PC-3 (cell line): ENCODE measurements around the gene TCERG1.

Experiments used
- EZH2 ChIP-seq: fragments of 300-600 bp; sonication (generic); IDR thresholded peaks from one replicate; pipeline ENCODE4 v1.6.1; 2017; ENCODE audit warnings: antibody characterized with exemption, mild to moderate bottlenecking, low read length; ENCODE audit not compliant: unreplicated experiment
- EZH2phosphoT487 ChIP-seq: fragments of 300-600 bp; sonication (generic); IDR thresholded peaks from 2 replicates; pipeline ENCODE4 v1.6.1; 2018; ENCODE audit warnings: mild to moderate bottlenecking, antibody characterized with exemption, low read length, borderline replicate concordance
- TF ChIP-seq, protein P1 (sequence below): fragments of 300-600 bp; sonication (generic); conservative IDR thresholded peaks from 2 replicates; pipeline ENCODE4 v1.5.1; 2017; ENCODE audit warnings: antibody characterized with exemption, low read depth, mild to moderate bottlenecking, low read length

DNA sequence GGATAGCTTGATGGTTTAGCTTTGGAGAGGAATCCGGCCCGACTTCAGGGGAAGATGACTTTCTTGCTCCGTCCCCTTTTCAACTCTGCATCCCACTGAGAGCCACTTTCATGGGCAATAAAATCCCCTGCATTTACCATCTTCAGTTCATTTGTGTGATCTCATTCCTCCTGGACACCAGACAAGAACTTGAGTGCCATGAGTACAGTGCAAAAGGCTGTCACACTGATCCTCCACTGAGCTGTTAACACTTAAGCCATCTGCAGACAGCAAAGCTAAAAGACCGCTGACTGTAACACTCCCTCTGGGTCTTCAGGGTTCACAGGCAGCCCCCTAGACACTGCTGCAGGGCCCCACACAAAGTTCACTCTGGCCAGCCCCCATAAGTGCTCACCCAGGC lies 48.3 kb upstream of the TCERG1 start:
- TF ChIP-seq, protein P1, sequence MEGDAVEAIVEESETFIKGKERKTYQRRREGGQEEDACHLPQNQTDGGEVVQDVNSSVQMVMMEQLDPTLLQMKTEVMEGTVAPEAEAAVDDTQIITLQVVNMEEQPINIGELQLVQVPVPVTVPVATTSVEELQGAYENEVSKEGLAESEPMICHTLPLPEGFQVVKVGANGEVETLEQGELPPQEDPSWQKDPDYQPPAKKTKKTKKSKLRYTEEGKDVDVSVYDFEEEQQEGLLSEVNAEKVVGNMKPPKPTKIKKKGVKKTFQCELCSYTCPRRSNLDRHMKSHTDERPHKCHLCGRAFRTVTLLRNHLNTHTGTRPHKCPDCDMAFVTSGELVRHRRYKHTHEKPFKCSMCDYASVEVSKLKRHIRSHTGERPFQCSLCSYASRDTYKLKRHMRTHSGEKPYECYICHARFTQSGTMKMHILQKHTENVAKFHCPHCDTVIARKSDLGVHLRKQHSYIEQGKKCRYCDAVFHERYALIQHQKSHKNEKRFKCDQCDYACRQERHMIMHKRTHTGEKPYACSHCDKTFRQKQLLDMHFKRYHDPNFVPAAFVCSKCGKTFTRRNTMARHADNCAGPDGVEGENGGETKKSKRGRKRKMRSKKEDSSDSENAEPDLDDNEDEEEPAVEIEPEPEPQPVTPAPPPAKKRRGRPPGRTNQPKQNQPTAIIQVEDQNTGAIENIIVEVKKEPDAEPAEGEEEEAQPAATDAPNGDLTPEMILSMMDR: no peak
- TF ChIP-seq EZH2 (no peak), EZH2phosphoT487 (no peak)
